H1 (cell line): Measurements from ENCODE around the gene INSIG1. TPM values are rescaled to one million over a fixed set of nuclear protein-coding genes. Genes with fewer than 3 reads are reported as not detected.
A peak's percentile ranks its signal among the peaks of the same experiment; 100 is the strongest.

ENCODE experiments used
- CTCF ChIA-PET: fragments of 300-600 bp; sonication (Branson Sonifier 250); formaldehyde crosslinking; loops from one replicate; lab custom pipeline; 2021; ENCODE audit not compliant: partially characterized antibody; lab: Charles Lee
- POLR2A ChIA-PET: fragments of 300-600 bp; sonication (Branson Sonifier 250); formaldehyde crosslinking; loops from one replicate; lab custom pipeline; 2021; ENCODE audit warnings: inconsistent platforms; ENCODE audit not compliant: partially characterized antibody; lab: Charles Lee
- DNase-seq, 2 experiments: peaks; one replicate each; pipeline versions ENCODE4 v3.0.0 to v3.0.0-alpha.2; 2010 to 2022; ENCODE audit warnings: low spot score in 2 of 2, low read depth in 1 of 2, mixed read lengths in 1 of 2
- FAIRE-seq: peaks from 2 replicates; lab custom pipeline; 2011; peaks lifted over from hg19 to GRCh38; lab: Jason Lieb, UNC
- H2AFZ ChIP-seq: 2 replicates; pipeline ENCODE4 v1.8.1; 2012; ENCODE audit warnings: low read length, inconsistent platforms
- H2AK5ac ChIP-seq: 2 replicates; pipeline ENCODE4 v1.6.1; 2013; ENCODE audit warnings: low read depth, low read length
- H2BK120ac ChIP-seq: replicated peaks from 2 replicates; pipeline ENCODE3; 2013; ENCODE audit warnings: low read depth, low read length, inconsistent platforms
- H2BK12ac ChIP-seq: 2 replicates; pipeline ENCODE4 v1.6.1; 2013; ENCODE audit warnings: low read depth, low read length
- H2BK15ac ChIP-seq: 2 replicates; pipeline ENCODE4 v1.6.1; 2013; ENCODE audit warnings: low read length
- H2BK20ac ChIP-seq: 2 replicates; pipeline ENCODE4 v1.6.1; 2013; ENCODE audit warnings: low read length
- H2BK5ac ChIP-seq: 2 replicates; pipeline ENCODE4 v1.6.1; 2013; ENCODE audit warnings: low read depth, low read length
- H3K14ac ChIP-seq: 2 replicates; pipeline ENCODE4 v1.6.1; 2013; ENCODE audit warnings: inconsistent platforms; ENCODE audit not compliant: insufficient read length
- H3K18ac ChIP-seq: 2 replicates; pipeline ENCODE4 v1.6.1; 2013; ENCODE audit warnings: low read length; ENCODE audit errors: extremely low read depth
- H3K23ac ChIP-seq: 2 replicates; pipeline ENCODE4 v1.6.1; 2013; ENCODE audit warnings: inconsistent platforms; ENCODE audit not compliant: insufficient read length
- H3K23me2 ChIP-seq: 2 replicates; pipeline ENCODE4 v1.6.1; 2013; ENCODE audit warnings: low read depth, low read length
- H3K27ac ChIP-seq: 2 replicates; pipeline ENCODE4 v1.6.1; 2011; ENCODE audit warnings: low read depth, low read length, inconsistent platforms
- H3K27me3 ChIP-seq, 4 experiments: replicated peaks in 1 of 4; 1 replicate in 1 of 4; 2 replicates in 3 of 4; pipeline versions ENCODE4 v1.6.1 to v1.8.1; 2011 to 2013; ENCODE audit warnings: low read length in 3 of 4, mild to moderate bottlenecking in 3 of 4, inconsistent platforms in 2 of 4, mixed read lengths in 2 of 4, moderate library complexity in 1 of 4; ENCODE audit not compliant: control insufficient read depth in 3 of 4, insufficient read depth in 3 of 4; ENCODE audit errors: extremely low read depth in 1 of 4
- H3K36me3 ChIP-seq, 4 experiments: 2 replicates each; pipeline versions ENCODE4 v1.6.1 to v1.8.1; 2011 to 2013; ENCODE audit warnings: mild to moderate bottlenecking in 4 of 4, low read length in 3 of 4, moderate library complexity in 2 of 4, control low read depth in 1 of 4, inconsistent platforms in 1 of 4; ENCODE audit not compliant: insufficient read depth in 4 of 4, control insufficient read depth in 2 of 4
- H3K4ac ChIP-seq: replicated peaks from 2 replicates; pipeline ENCODE3; 2013; ENCODE audit warnings: low read length, low read depth, mixed read lengths, inconsistent platforms; ENCODE audit not compliant: insufficient read length
- H3K4me1 ChIP-seq, 4 experiments: replicated peaks in 1 of 4; 1 replicate in 1 of 4; 2 replicates in 3 of 4; pipeline versions ENCODE4 v1.6.1 to v1.8.1; 2011 to 2013; ENCODE audit warnings: low read length in 3 of 4, inconsistent platforms in 2 of 4, mixed read lengths in 1 of 4; ENCODE audit not compliant: insufficient read depth in 4 of 4, control insufficient read depth in 3 of 4
- H3K4me2 ChIP-seq, 2 experiments: 2 replicates each; pipeline versions ENCODE4 v1.6.1 to v1.8.1; 2011 to 2013; ENCODE audit warnings: low read depth in 2 of 2, low read length in 2 of 2, control low read depth in 1 of 2, inconsistent platforms in 1 of 2, mild to moderate bottlenecking in 1 of 2; ENCODE audit not compliant: insufficient read depth in 1 of 2
- H3K4me3 ChIP-seq, 4 experiments: fragments of 200-600, 300-600 bp in 1 of 4; sonication (generic), shearing (Covaris generic), sonication (Bioruptor Twin) in 1 of 4; 2 replicates each; pipeline versions ENCODE4 v1.5.1 to v1.8.1; 2011 to 2016; ENCODE audit warnings: low read length in 4 of 4, low read depth in 3 of 4, control low read depth in 2 of 4, inconsistent platforms in 2 of 4, mild to moderate bottlenecking in 2 of 4, mixed read lengths in 1 of 4, moderate library complexity in 1 of 4; ENCODE audit not compliant: insufficient read depth in 2 of 4; ENCODE audit errors: extremely low read depth in 1 of 4
- H3K56ac ChIP-seq: replicated peaks from 2 replicates; pipeline ENCODE3; 2013; ENCODE audit warnings: low read depth, mild to moderate bottlenecking, mixed read lengths, low read length, inconsistent platforms; ENCODE audit not compliant: insufficient read length
- H3K79me1 ChIP-seq: 2 replicates; pipeline ENCODE4 v1.6.1; 2013; ENCODE audit warnings: low read depth, low read length, control low read depth
- H3K79me2 ChIP-seq, 2 experiments: 2 replicates each; pipeline versions ENCODE4 v1.6.1 to v1.8.1; 2012 to 2013; ENCODE audit warnings: low read length in 2 of 2, mild to moderate bottlenecking in 2 of 2, inconsistent platforms in 1 of 2; ENCODE audit not compliant: insufficient read depth in 2 of 2, control insufficient read depth in 1 of 2
- H3K9ac ChIP-seq, 4 experiments: replicated peaks in 1 of 4; 1 replicate in 1 of 4; 2 replicates in 3 of 4; pipeline versions ENCODE4 v1.6.1 to v1.8.1; 2011 to 2013; ENCODE audit warnings: low read depth in 3 of 4, low read length in 3 of 4, control low read depth in 2 of 4, mild to moderate bottlenecking in 2 of 4, moderate library complexity in 2 of 4, inconsistent platforms in 1 of 4; ENCODE audit errors: extremely low read depth in 1 of 4
- H3K9me3 ChIP-seq, 2 experiments: 2 replicates each; pipeline versions ENCODE4 v1.6.1 to v1.8.1; 2012 to 2013; ENCODE audit warnings: mild to moderate bottlenecking in 2 of 2, moderate library complexity in 2 of 2, control low read depth in 1 of 2, inconsistent platforms in 1 of 2, low read depth in 1 of 2, low read length in 1 of 2, mixed read lengths in 1 of 2; ENCODE audit not compliant: insufficient read depth in 2 of 2
- H4K20me1 ChIP-seq, 2 experiments: replicated peaks in 1 of 2; 2 replicates each; pipeline versions ENCODE3 to v1.8.1; 2011 to 2013; ENCODE audit warnings: inconsistent platforms in 2 of 2, low read length in 2 of 2, mild to moderate bottlenecking in 1 of 2; ENCODE audit not compliant: insufficient read depth in 2 of 2, control insufficient read depth in 1 of 2
- H4K5ac ChIP-seq: 2 replicates; pipeline ENCODE4 v1.6.1; 2013; ENCODE audit warnings: low read length, low read depth, mixed read lengths, inconsistent platforms; ENCODE audit not compliant: insufficient read length
- H4K8ac ChIP-seq: 2 replicates; pipeline ENCODE4 v1.8.0; 2013; ENCODE audit warnings: mild to moderate bottlenecking, moderate library complexity, low read length, inconsistent platforms; ENCODE audit not compliant: insufficient read depth; ENCODE audit errors: extremely low read depth
- H4K91ac ChIP-seq: replicated peaks from 2 replicates; pipeline ENCODE3; 2013; ENCODE audit warnings: low read length, mixed read lengths, inconsistent platforms; ENCODE audit not compliant: insufficient read length
- CEBPB ChIP-seq: IDR thresholded peaks from 2 replicates; pipeline ENCODE4 v1.6.1; 2012; ENCODE audit warnings: low read depth, low read length
- CHD1 ChIP-seq: IDR thresholded peaks from 2 replicates; pipeline ENCODE4 v1.6.1; 2012; ENCODE audit warnings: low read depth, low read length, improper control_type of control experiment
- EGR1 ChIP-seq: IDR thresholded peaks from 2 replicates; pipeline ENCODE4 v1.6.1; 2011; ENCODE audit warnings: low read depth, low read length, borderline replicate concordance
- GABPA ChIP-seq: IDR thresholded peaks from 2 replicates; pipeline ENCODE4 v1.6.1; 2011; ENCODE audit warnings: mild to moderate bottlenecking, low read length, moderate library complexity, borderline replicate concordance; ENCODE audit not compliant: insufficient read depth
- GTF2F1 ChIP-seq: IDR thresholded peaks from 2 replicates; pipeline ENCODE4 v1.6.1; 2012; ENCODE audit warnings: low read depth, low read length, improper control_type of control experiment, borderline replicate concordance
- JUN ChIP-seq: IDR thresholded peaks from 2 replicates; pipeline ENCODE4 v1.6.1; 2011; ENCODE audit warnings: low read depth, mild to moderate bottlenecking, improper control_type of control experiment, low read length
- JUND ChIP-seq: IDR thresholded peaks from 2 replicates; pipeline ENCODE4 v1.6.1; 2011; ENCODE audit warnings: mild to moderate bottlenecking, improper control_type of control experiment, low read length
- NRF1 ChIP-seq: IDR thresholded peaks from 2 replicates; pipeline ENCODE4 v1.6.1; 2011; ENCODE audit warnings: mild to moderate bottlenecking, low read depth, low read length, improper control_type of control experiment
- POLR2A ChIP-seq, 2 experiments: IDR thresholded peaks; 1 replicate in 1 of 2; 2 replicates in 1 of 2; pipeline ENCODE4 v1.6.1; 2011; ENCODE audit warnings: low read depth in 2 of 2, low read length in 2 of 2, mild to moderate bottlenecking in 2 of 2; ENCODE audit errors: control extremely low read depth in 1 of 2
- SIX5 ChIP-seq: IDR thresholded peaks from 2 replicates; pipeline ENCODE4 v1.6.1; 2011; ENCODE audit warnings: mild to moderate bottlenecking, low read depth, low read length
- SP4 ChIP-seq: IDR thresholded peaks from 2 replicates; pipeline ENCODE4 v1.6.1; 2012; ENCODE audit warnings: low read length, inconsistent platforms
- TAF7 ChIP-seq: optimal IDR thresholded peaks from 2 replicates; pipeline ENCODE3; 2011; ENCODE audit warnings: low read depth, mild to moderate bottlenecking, inconsistent platforms, low read length, moderate library complexity, borderline replicate concordance
- WGBS, 2 experiments: shearing (Covaris generic) in 1 of 2; methylation state at CpG; one replicate each; pipeline versions ENCODE4 v1.1.6 to v1.1.7; 2013 to 2015; ENCODE audit warnings: low lambda C conversion rate in 2 of 2, mixed read lengths in 2 of 2, inconsistent platforms in 1 of 2, low coverage in 1 of 2, missing lambda C conversion rate in 1 of 2; ENCODE audit not compliant: insufficient replicate concordance in 2 of 2, insufficient coverage in 1 of 2, insufficient read length in 1 of 2; ENCODE audit errors: extremely low coverage in 1 of 2, missing lambda C conversion rate in 1 of 2; 5-methylcytosine and 5-hydroxymethylcytosine counted together
- polyA plus RNA-seq, 7 experiments: library from polyadenylated mRNA; depleted of rRNA in 3 of 7; stranded (reverse) in 5 of 7; unstranded in 2 of 7; fragments of >200 nt in 5 of 7; fragments of 200-250 nt in 2 of 7; gene quantifications; 1 replicate in 5 of 7; 2 replicates in 1 of 7; 4 replicates in 1 of 7; pipeline versions ENCODE4 v1.2.1 to v1.2.3, GENCODE V29; 2011 to 2013; ENCODE audit warnings: missing spikeins in 2 of 7, mixed read lengths in 2 of 7
- total RNA-seq: library from RNA; stranded (reverse); fragmentation: NEBNext Ultra II Directional; extraction: Animal tissue kit (Norgen Biotek cat#: 25700); gene quantifications from 2 replicates; pipeline ENCODE4 v1.2.1, GENCODE V29; 2021
- TF ChIP-seq, protein P1 (sequence below), 3 experiments: IDR thresholded peaks; 1 replicate in 2 of 3; 2 replicates in 1 of 3; pipeline versions ENCODE4 v1.5.1 to v1.6.1; 2011; ENCODE audit warnings: low read length in 3 of 3, mild to moderate bottlenecking in 3 of 3, inconsistent platforms in 2 of 3, low read depth in 1 of 3, moderate library complexity in 1 of 3; ENCODE audit not compliant: insufficient read depth in 1 of 3; ENCODE audit errors: control extremely low read depth in 1 of 3

INSIG1 gene
- total and polyA plus RNA-seq, 2 of the 8 experiments (the other 6 are each of a cell fraction or from before 2014, with no cell fraction given) = 40.0 to 58.4 TPM

DNA sequence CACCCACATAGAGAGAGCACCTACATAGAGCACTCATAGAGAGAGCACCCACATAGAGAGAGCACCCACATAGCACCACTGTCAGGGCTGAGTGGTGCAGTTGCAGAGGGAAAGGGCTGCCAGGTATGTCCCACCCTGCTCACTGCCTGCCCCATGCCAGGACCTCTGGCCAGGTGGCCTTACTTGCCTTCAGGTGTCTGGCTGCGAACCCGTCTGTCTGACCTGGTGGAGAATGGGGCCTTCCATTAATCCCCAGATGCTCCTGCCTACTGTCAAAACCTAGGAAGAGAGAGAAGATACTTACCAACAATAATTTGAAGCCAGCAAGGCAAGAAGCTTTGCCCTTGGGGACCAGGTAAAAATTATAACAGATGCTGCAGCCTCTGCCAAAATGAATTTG, 51.1 kb downstream of the INSIG1 start:
- DNase-seq (no peak), FAIRE-seq (no peak)
- no peak overlapping the region for H3K23ac ChIP-seq
- no peak overlapping the region for H3K14ac ChIP-seq
- CTCF ChIA-PET = interaction anchor here (1.2 to 1.4 kb wide), 2 partner anchors 9 to 16 kb away, joined by 3 to 4 read pairs; no protein-coding TSS in a partner anchor
- no peak overlapping the region for H3K56ac ChIP-seq
- H2AFZ ChIP-seq = no peak overlapping the region
- no peak overlapping the region for H3K4ac ChIP-seq
- H3K9ac ChIP-seq = no peak overlapping the region
- no peak overlapping the region for H2BK120ac ChIP-seq
- H4K5ac ChIP-seq = no peak overlapping the region
- H3K18ac ChIP-seq = no peak overlapping the region
- H2AK5ac ChIP-seq = no peak overlapping the region
- no peak overlapping the region for H3K27ac ChIP-seq
- no peaks in the 10 kb centered on the region for H3K79me1 ChIP-seq
- H4K8ac ChIP-seq = no peak overlapping the region
- H3K4me3 ChIP-seq = no peak overlapping the region
- H3K79me2 ChIP-seq = no peaks in the 10 kb centered on the region
- no peaks in the 10 kb centered on the region for H3K23me2 ChIP-seq
- peaks cover 0 to 8% (median 2%) of the 10 kb centered on the region in 4 experiments; a peak in 3 of 7 replicates for H3K4me1 ChIP-seq
- H2BK5ac ChIP-seq = no peak overlapping the region
- no peak overlapping the region for H2BK20ac ChIP-seq
- no peaks in the 10 kb centered on the region for H3K9me3 ChIP-seq
- POLR2A ChIA-PET = no interaction called here
- WGBS, 2 experiments = 95% methylated on average over 2 of the region's 2 CpGs; no CpG with 5 or more reads in 1 of the 2 experiments
- no peak overlapping the region for H2BK12ac ChIP-seq
- H3K36me3 ChIP-seq = no peaks in the 10 kb centered on the region
- H3K27me3 ChIP-seq = peaks cover 4 to 14% (median 6%) of the 10 kb centered on the region in 4 experiments; a peak in 6 of 7 replicates
- no peak overlapping the region for H4K91ac ChIP-seq
- no peaks in the 10 kb centered on the region for H4K20me1 ChIP-seq
- no peak overlapping the region for H2BK15ac ChIP-seq
- 0 out of 4 replicates have a peak overlapping the region, but pooled peaks of 1 of the 2 experiments have one; percentile 5 for H3K4me2 ChIP-seq
- TF ChIP-seq TAF7 = no peak
- TF ChIP-seq, protein P1, sequence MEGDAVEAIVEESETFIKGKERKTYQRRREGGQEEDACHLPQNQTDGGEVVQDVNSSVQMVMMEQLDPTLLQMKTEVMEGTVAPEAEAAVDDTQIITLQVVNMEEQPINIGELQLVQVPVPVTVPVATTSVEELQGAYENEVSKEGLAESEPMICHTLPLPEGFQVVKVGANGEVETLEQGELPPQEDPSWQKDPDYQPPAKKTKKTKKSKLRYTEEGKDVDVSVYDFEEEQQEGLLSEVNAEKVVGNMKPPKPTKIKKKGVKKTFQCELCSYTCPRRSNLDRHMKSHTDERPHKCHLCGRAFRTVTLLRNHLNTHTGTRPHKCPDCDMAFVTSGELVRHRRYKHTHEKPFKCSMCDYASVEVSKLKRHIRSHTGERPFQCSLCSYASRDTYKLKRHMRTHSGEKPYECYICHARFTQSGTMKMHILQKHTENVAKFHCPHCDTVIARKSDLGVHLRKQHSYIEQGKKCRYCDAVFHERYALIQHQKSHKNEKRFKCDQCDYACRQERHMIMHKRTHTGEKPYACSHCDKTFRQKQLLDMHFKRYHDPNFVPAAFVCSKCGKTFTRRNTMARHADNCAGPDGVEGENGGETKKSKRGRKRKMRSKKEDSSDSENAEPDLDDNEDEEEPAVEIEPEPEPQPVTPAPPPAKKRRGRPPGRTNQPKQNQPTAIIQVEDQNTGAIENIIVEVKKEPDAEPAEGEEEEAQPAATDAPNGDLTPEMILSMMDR (IDR thresholded peaks at IDR 0.05; ENCODE audit: control extremely low read depth in 1 of 3, insufficient read depth in 1 of 3, low read depth in 1 of 3, low read length in 3 of 3) = no peak
- TF ChIP-seq JUND = no peak
- no peak for TF ChIP-seq CHD1
- TF ChIP-seq SIX5 = no peak
- TF ChIP-seq POLR2A (IDR thresholded peaks at IDR 0.05; ENCODE audit: control extremely low read depth in 1 of 2, low read depth in 2 of 2, low read length in 2 of 2) = no peak
- no peak for TF ChIP-seq SP4
- TF ChIP-seq NRF1 = no peak
- no peak for TF ChIP-seq GTF2F1
- TF ChIP-seq EGR1 = no peak
- no peak for TF ChIP-seq GABPA
- TF ChIP-seq CEBPB = no peak
- no peak for TF ChIP-seq JUN
